Astrocyte of the spinal cord (primary cell): ENCODE results near the gene ABAT.

ENCODE experiments used
- DNase-seq: peaks from one replicate; pipeline ENCODE4 v3.0.0; 2011; ENCODE audit warnings: low read depth, low spot score
- H3K4me3 ChIP-seq: 2 replicates; pipeline ENCODE4 v1.5.1; 2011; ENCODE audit warnings: low read depth, mild to moderate bottlenecking, low read length, moderate library complexity
- in situ Hi-C: cut with HindIII; loops from 2 replicates; pipeline ENCODE4 v1.10.0; 2017; ENCODE audit warnings: low sequenced_read_pairs
- TF ChIP-seq, protein P1 (sequence below): IDR thresholded peaks from 2 replicates; pipeline ENCODE4 v1.5.1; 2012; ENCODE audit warnings: low read depth, mild to moderate bottlenecking, low read length, inconsistent platforms

ABAT gene

DNA sequence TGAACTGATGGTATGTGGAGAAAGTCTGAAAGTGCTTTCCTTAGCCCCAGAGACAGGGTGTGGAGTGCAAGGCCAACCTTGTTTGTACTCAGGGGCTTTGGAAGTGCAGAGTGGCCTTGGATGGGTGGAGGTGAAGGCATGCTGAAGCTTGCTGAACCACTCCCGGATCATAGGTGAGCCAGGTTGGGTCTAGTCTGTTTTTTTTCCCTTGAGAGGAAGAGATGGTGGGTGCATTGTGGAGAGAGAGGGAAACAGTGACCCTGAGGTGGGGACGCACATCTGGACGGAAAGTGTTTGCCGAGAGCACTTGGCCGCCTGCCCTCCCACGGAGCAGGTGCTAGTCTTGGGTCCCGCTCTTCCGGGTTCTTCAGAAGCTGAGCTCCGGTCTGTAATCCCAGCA is 12.5 kb downstream of the ABAT start:
- TF ChIP-seq, protein P1, sequence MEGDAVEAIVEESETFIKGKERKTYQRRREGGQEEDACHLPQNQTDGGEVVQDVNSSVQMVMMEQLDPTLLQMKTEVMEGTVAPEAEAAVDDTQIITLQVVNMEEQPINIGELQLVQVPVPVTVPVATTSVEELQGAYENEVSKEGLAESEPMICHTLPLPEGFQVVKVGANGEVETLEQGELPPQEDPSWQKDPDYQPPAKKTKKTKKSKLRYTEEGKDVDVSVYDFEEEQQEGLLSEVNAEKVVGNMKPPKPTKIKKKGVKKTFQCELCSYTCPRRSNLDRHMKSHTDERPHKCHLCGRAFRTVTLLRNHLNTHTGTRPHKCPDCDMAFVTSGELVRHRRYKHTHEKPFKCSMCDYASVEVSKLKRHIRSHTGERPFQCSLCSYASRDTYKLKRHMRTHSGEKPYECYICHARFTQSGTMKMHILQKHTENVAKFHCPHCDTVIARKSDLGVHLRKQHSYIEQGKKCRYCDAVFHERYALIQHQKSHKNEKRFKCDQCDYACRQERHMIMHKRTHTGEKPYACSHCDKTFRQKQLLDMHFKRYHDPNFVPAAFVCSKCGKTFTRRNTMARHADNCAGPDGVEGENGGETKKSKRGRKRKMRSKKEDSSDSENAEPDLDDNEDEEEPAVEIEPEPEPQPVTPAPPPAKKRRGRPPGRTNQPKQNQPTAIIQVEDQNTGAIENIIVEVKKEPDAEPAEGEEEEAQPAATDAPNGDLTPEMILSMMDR, result no peak
- DNase-seq, result no peak
- in situ Hi-C loops, result no loop called here
- H3K4me3 ChIP-seq, result no peak overlapping the region

- no peak overlapping the region for H3K4me3 ChIP-seq
- in situ Hi-C loops, result no loop called here
- DNase-seq, result no peak
- TF ChIP-seq, protein P1, result no peak
These were observed 15.3 kb downstream of the ABAT start for GRCh38 chr16:8689686-8690085.

DNA sequence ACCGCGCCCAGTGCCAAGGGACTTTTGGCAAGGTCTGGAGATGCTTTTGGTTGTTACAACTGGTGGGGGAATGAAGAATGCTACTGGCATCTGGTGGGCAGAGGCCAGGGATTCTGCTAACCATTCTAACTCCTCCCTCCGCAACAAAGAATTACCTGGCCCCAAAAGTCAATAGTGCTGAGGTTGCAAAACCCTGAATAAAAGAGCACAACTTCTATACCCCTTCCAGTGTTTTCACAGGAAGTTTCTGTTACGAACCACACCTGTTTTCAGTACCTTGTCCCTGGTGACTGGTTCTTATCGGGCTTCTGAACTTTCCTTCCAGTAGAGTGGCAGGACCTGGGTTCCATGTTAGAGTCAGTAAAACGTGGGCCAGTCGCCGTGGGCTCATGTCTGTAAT is 17.3 kb downstream of the ABAT start:
- no peak overlapping the region for H3K4me3 ChIP-seq
- in situ Hi-C loops, result no loop called here
- DNase-seq, result no peak
- TF ChIP-seq, protein P1, result no peak

- in situ Hi-C loops, result no loop called here
- TF ChIP-seq, protein P1, result no peak
- no peak overlapping the region for H3K4me3 ChIP-seq
- DNase-seq, result no peak
These were observed 20.6 kb downstream of the ABAT start for GRCh38 chr16:8694795-8695728.

DNA sequence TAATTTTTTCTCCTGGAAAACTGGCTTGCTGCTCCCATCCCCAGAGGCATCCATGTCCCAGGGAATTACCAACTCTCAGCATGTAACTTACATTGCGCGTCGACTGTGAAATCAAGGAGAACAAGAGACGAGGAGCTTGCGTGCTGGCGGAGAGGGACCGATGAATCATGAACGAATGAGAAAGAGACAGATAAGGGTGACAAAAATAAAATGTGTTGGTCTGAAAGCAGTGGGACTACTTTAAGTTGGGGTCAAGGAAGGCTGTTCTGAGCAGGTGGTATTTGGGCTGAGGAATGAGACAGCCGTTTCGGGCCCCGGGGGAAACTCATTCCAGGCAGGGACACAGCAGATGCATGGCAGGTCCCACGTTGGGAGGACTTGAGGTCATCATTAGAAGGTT is 22.5 kb downstream of the ABAT start:
- TF ChIP-seq, protein P1, result no peak
- DNase-seq, result no peak
- no peak overlapping the region for H3K4me3 ChIP-seq
- in situ Hi-C loops, result no loop called here

- no peak for DNase-seq
- no peak overlapping the region for H3K4me3 ChIP-seq
- in situ Hi-C loops, result no loop called here
- TF ChIP-seq, protein P1, result no peak
These were observed 23.5 kb downstream of the ABAT start for GRCh38 chr16:8697965-8698364.
